Karpas-422 (cell line): ENCODE measurements around the gene PLXNC1. TPM values are rescaled to one million over a fixed set of nuclear protein-coding genes. Genes with fewer than 3 reads are reported as not detected.

Experiments
- DNase-seq: peaks from one replicate; pipeline ENCODE4 v3.0.0-alpha.2; 2015
- H2AFZ ChIP-seq: fragments of 200-600 bp; sonication (generic); 2 replicates; pipeline ENCODE4 v1.6.1; 2014; ENCODE audit warnings: antibody characterized with exemption, low read length, mixed read lengths
- H3K27ac ChIP-seq: fragments of 200-600 bp; sonication (generic); 2 replicates; pipeline ENCODE4 v1.5.1; 2014; ENCODE audit warnings: mild to moderate bottlenecking, low read length, moderate library complexity
- H3K27me3 ChIP-seq: fragments of 200-600 bp; sonication (generic); 2 replicates; pipeline ENCODE4 v1.6.1; 2014; ENCODE audit warnings: low read length, mixed read lengths
- H3K36me3 ChIP-seq: fragments of 200-600 bp; sonication (generic); 2 replicates; pipeline ENCODE4 v1.6.1; 2014; ENCODE audit warnings: low read length, mixed read lengths; ENCODE audit not compliant: insufficient read depth
- H3K4me1 ChIP-seq: fragments of 200-600 bp; sonication (generic); 2 replicates; pipeline ENCODE4 v1.6.1; 2014; ENCODE audit warnings: mild to moderate bottlenecking, low read length, mixed read lengths
- H3K4me2 ChIP-seq: fragments of 200-600 bp; sonication (generic); 2 replicates; pipeline ENCODE4 v1.6.1; 2014; ENCODE audit warnings: low read length, low read depth, mild to moderate bottlenecking; ENCODE audit not compliant: poor library complexity, severe bottlenecking
- H3K4me3 ChIP-seq: fragments of 200-600 bp; sonication (generic); 2 replicates; pipeline ENCODE4 v1.5.1; 2014; ENCODE audit warnings: mild to moderate bottlenecking, antibody characterized with exemption, low read length, mixed read lengths
- H3K79me2 ChIP-seq: fragments of 200-600 bp; sonication (generic); 2 replicates; pipeline ENCODE4 v1.6.1; 2014; ENCODE audit warnings: mild to moderate bottlenecking, low read length, mixed read lengths
- H3K9ac ChIP-seq: fragments of 200-600 bp; sonication (generic); 2 replicates; pipeline ENCODE4 v1.6.0; 2014; ENCODE audit warnings: low read length
- H3K9me2 ChIP-seq: fragments of 200-600 bp; sonication (generic), shearing (Covaris generic); replicated peaks from 2 replicates; pipeline ENCODE4 v1.6.0; 2014; ENCODE audit warnings: mild to moderate bottlenecking, low read length, moderate library complexity; ENCODE audit not compliant: insufficient read depth
- H3K9me3 ChIP-seq: fragments of 300-700, 200-600 bp; sonication (generic); 2 replicates; pipeline ENCODE4 v1.6.1; 2014; ENCODE audit warnings: low read length, mixed read lengths
- H4K20me1 ChIP-seq: fragments of 200-600 bp; sonication (generic); 2 replicates; pipeline ENCODE4 v1.6.1; 2014; ENCODE audit warnings: mild to moderate bottlenecking, antibody characterized with exemption, low read length, low read depth; ENCODE audit not compliant: insufficient read depth
- total RNA-seq: library from RNA; depleted of rRNA; stranded (reverse); fragments of >200 nt; shearing (Covaris generic); gene quantifications from 2 replicates; pipeline ENCODE4 v1.2.3, GENCODE V29; 2014; ENCODE audit warnings: low replicate concordance

The PLXNC1 gene
- total RNA-seq, 1 experiment from 2014 or later = 11.9 TPM

GRCh38 chr12:94147387-94147990 lies 888 bp upstream of the PLXNC1 start:
- Histone ChIP-seq H3K4me1 (peaks cover 42% of the 10 kb centered on the region), H3K9me3 (no peaks in the 10 kb centered on the region), H3K4me2 (peak overlapping the region; percentile 88), H3K4me3 (peak overlapping the region; percentile 78), H3K9ac (peak overlapping the region; percentile 72), H3K9me2 (no peaks in the 10 kb centered on the region), H3K27ac (no peak overlapping the region), H2AFZ (peak overlapping the region; percentile 80; the same call in 1 of the 2 replicates), H3K36me3 (no peaks in the 10 kb centered on the region), H4K20me1 (peaks cover 26% of the 10 kb centered on the region), H3K27me3 (peaks cover 3% of the 10 kb centered on the region; the same call in 1 of the 2 replicates), H3K79me2 (no peaks in the 10 kb centered on the region)
- peak; percentile 74 for DNase-seq

- Histone ChIP-seq H3K27me3 (peaks cover 3% of the 10 kb centered on the region; the same call in 1 of the 2 replicates), H3K4me2 (peak overlapping the region; percentile 61), H3K27ac (no peak overlapping the region), H2AFZ (peak overlapping the region; percentile 83; the same call in 1 of the 2 replicates), H3K79me2 (no peaks in the 10 kb centered on the region), H3K36me3 (no peaks in the 10 kb centered on the region), H3K9me3 (no peaks in the 10 kb centered on the region), H3K9me2 (no peaks in the 10 kb centered on the region), H3K4me1 (peaks cover 43% of the 10 kb centered on the region), H3K9ac (peak overlapping the region; percentile 73), H3K4me3 (peak overlapping the region; percentile 78), H4K20me1 (peaks cover 33% of the 10 kb centered on the region)
- DNase-seq = no peak
Measured at GRCh38 chr12:94148739-94149118, 352 bp downstream of the PLXNC1 start.

GRCh38 chr12:94149119-94149780 lies 873 bp downstream of the PLXNC1 start:
- Histone ChIP-seq H3K27me3 (peaks cover 3% of the 10 kb centered on the region; the same call in 1 of the 2 replicates), H4K20me1 (peaks cover 33% of the 10 kb centered on the region), H3K9ac (peak overlapping the region; percentile 73), H3K9me2 (no peaks in the 10 kb centered on the region), H3K9me3 (no peaks in the 10 kb centered on the region), H3K4me3 (peak overlapping the region; percentile 78), H3K4me2 (peak overlapping the region; percentile 61), H3K4me1 (peaks cover 43% of the 10 kb centered on the region), H3K27ac (no peak overlapping the region), H3K79me2 (no peaks in the 10 kb centered on the region), H2AFZ (peak overlapping the region; percentile 83; the same call in 1 of the 2 replicates), H3K36me3 (no peaks in the 10 kb centered on the region)
- peak; percentile 77 for DNase-seq

GRCh38 chr12:94149781-94150239 lies 1.4 kb downstream of the PLXNC1 start:
- Histone ChIP-seq H3K4me3 (peak overlapping the region; percentile 78), H3K4me1 (peaks cover 43% of the 10 kb centered on the region), H3K9ac (peak overlapping the region; percentile 73), H3K36me3 (no peaks in the 10 kb centered on the region), H3K4me2 (peak overlapping the region; percentile 61), H3K9me3 (no peaks in the 10 kb centered on the region), H3K79me2 (no peaks in the 10 kb centered on the region), H4K20me1 (peaks cover 35% of the 10 kb centered on the region), H3K9me2 (no peaks in the 10 kb centered on the region), H2AFZ (no peak overlapping the region), H3K27me3 (peaks cover 3% of the 10 kb centered on the region; the same call in 1 of the 2 replicates), H3K27ac (no peak overlapping the region)
- no peak for DNase-seq

GRCh38 chr12:94150240-94151121 lies 2.1 kb downstream of the PLXNC1 start:
- Histone ChIP-seq H3K36me3 (no peaks in the 10 kb centered on the region), H3K27ac (no peak overlapping the region), H3K4me1 (peaks cover 43% of the 10 kb centered on the region), H3K9me2 (no peaks in the 10 kb centered on the region), H3K79me2 (no peaks in the 10 kb centered on the region), H3K27me3 (peaks cover 3% of the 10 kb centered on the region; the same call in 1 of the 2 replicates), H3K4me3 (peak overlapping the region; percentile 78; the same call in 1 of the 2 replicates), H2AFZ (no peak overlapping the region), H4K20me1 (peaks cover 36% of the 10 kb centered on the region), H3K9ac (peak overlapping the region; percentile 73; the same call in 1 of the 2 replicates), H3K9me3 (no peaks in the 10 kb centered on the region), H3K4me2 (peak overlapping the region; percentile 61)
- no peak for DNase-seq

- Histone ChIP-seq H2AFZ (no peak overlapping the region), H3K9me2 (no peaks in the 10 kb centered on the region), H3K4me3 (no peak overlapping the region), H3K27me3 (peaks cover 3% of the 10 kb centered on the region; the same call in 1 of the 2 replicates), H3K79me2 (no peaks in the 10 kb centered on the region), H4K20me1 (peaks cover 35% of the 10 kb centered on the region), H3K27ac (no peak overlapping the region), H3K9me3 (no peaks in the 10 kb centered on the region), H3K36me3 (no peaks in the 10 kb centered on the region), H3K4me2 (peak overlapping the region; percentile 23), H3K9ac (no peak overlapping the region), H3K4me1 (peaks cover 43% of the 10 kb centered on the region)
- DNase-seq = no peak
Measured at GRCh38 chr12:94151582-94151981, 3.2 kb downstream of the PLXNC1 start.

- H3K9ac ChIP-seq = no peak overlapping the region
- DNase-seq = no peak
- no peak overlapping the region for H3K4me3 ChIP-seq
Measured at GRCh38 chr12:94152292-94153078, 4.1 kb downstream of the PLXNC1 start.

More at GRCh38 chr12:94152292-94153078, 4.1 kb downstream of the PLXNC1 start:
- Histone ChIP-seq H3K27me3 (peaks cover 2% of the 10 kb centered on the region; the same call in 1 of the 2 replicates), H3K9me2 (no peaks in the 10 kb centered on the region), H3K79me2 (no peaks in the 10 kb centered on the region), H3K4me2 (peak overlapping the region; percentile 8), H3K36me3 (no peaks in the 10 kb centered on the region), H3K27ac (no peak overlapping the region), H2AFZ (no peak overlapping the region), H4K20me1 (peaks cover 26% of the 10 kb centered on the region), H3K9me3 (no peaks in the 10 kb centered on the region), H3K4me1 (peaks cover 37% of the 10 kb centered on the region)
